ENCODE measurements around the gene SUPT4H1.

DNA sequence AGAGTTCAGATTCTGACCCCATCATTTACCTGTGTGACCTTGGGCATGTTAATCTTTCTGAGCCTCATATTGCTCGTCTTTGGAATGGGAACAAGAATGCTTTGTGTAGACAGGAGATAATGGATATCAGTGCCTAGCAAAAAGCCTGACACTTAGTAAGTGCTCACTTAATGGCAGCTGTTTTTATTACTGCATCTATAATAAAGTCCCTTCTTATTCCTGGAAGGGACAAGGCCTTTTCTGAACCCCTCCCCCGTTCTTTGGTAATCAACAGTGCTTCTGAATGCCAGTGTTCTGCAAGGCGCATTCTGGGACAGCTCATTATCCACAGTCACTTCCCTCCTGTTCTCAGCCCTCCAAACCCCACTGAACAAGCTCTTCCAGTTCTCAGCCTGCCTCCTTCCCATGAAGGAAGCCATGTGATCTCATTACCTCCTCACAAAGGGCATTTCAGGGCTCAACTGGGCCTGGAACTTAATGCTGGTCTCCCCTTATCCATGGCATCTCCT, 25.1 kb upstream of the SUPT4H1 start:
- TF ChIP-seq, protein P1, sequence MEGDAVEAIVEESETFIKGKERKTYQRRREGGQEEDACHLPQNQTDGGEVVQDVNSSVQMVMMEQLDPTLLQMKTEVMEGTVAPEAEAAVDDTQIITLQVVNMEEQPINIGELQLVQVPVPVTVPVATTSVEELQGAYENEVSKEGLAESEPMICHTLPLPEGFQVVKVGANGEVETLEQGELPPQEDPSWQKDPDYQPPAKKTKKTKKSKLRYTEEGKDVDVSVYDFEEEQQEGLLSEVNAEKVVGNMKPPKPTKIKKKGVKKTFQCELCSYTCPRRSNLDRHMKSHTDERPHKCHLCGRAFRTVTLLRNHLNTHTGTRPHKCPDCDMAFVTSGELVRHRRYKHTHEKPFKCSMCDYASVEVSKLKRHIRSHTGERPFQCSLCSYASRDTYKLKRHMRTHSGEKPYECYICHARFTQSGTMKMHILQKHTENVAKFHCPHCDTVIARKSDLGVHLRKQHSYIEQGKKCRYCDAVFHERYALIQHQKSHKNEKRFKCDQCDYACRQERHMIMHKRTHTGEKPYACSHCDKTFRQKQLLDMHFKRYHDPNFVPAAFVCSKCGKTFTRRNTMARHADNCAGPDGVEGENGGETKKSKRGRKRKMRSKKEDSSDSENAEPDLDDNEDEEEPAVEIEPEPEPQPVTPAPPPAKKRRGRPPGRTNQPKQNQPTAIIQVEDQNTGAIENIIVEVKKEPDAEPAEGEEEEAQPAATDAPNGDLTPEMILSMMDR (conservative IDR thresholded peaks at IDR 0.05) = no peak
- TF ChIP-seq EZH2 (IDR thresholded peaks at IDR 0.05; ENCODE audit: low read depth) = no peak
